GM12892 (cell line): ENCODE measurements around the gene ZHX3.

ENCODE experiments used
- POLR2A ChIP-seq: IDR thresholded peaks from 2 replicates; pipeline ENCODE4 v1.6.1; 2011; ENCODE audit warnings: low read depth, low read length, control low read depth
- POLR2AphosphoS5 ChIP-seq: IDR thresholded peaks from 2 replicates; pipeline ENCODE4 v1.6.1; 2011; ENCODE audit warnings: low read depth, low read length, control low read depth
- TAF1 ChIP-seq: IDR thresholded peaks from 2 replicates; pipeline ENCODE4 v1.6.1; 2011; ENCODE audit warnings: low read depth, mild to moderate bottlenecking, control low read depth, low read length, borderline replicate concordance

DNA sequence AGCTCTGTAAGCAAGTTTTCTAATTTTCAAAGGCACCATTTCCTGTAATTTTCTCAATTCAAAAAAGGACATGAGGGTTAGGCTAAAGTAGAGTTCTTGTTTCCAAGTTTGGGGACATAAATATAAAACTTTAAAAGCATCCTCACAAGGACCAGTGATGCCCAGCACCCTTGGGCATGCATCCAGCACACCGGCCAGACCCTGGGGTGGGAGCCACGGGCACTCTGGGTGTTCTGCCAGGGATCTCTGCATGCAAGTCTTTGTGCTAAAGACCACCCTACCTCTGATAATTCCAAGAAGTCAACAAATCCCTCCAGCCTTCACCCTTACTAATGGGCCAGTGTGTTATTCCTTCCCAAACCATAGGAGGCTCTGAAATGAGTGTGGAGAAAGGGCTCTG is 133.7 kb downstream of the ZHX3 start:
- TF ChIP-seq POLR2A (no peak), POLR2AphosphoS5 (no peak), TAF1 (no peak)
